NT2/D1 (cell line): ENCODE data around the gene KLK4.

ENCODE experiments used
- DNase-seq: peaks from one replicate; pipeline ENCODE4 v3.0.0-alpha.2; 2011; ENCODE audit warnings: low read depth, low spot score
- H3K27me3 ChIP-seq: 2 replicates; pipeline ENCODE4 v1.6.0; 2011; ENCODE audit warnings: mild to moderate bottlenecking; ENCODE audit not compliant: insufficient read length, insufficient read depth
- H3K36me3 ChIP-seq: 2 replicates; pipeline ENCODE4 v1.6.1; 2011; ENCODE audit warnings: mild to moderate bottlenecking, low read length, mixed read lengths; ENCODE audit not compliant: insufficient read depth, insufficient read length
- H3K4me1 ChIP-seq: 2 replicates; pipeline ENCODE4 v1.5.1; 2011; ENCODE audit not compliant: insufficient read depth, insufficient read length
- H3K4me3 ChIP-seq: 2 replicates; pipeline ENCODE4 v1.5.1; 2011; ENCODE audit warnings: low read depth; ENCODE audit not compliant: insufficient read length
- H3K9ac ChIP-seq: 2 replicates; pipeline ENCODE4 v1.6.0; 2011; ENCODE audit warnings: low read depth; ENCODE audit not compliant: insufficient read length
- H3K9me3 ChIP-seq: 2 replicates; pipeline ENCODE4 v1.5.1; 2011; ENCODE audit warnings: mild to moderate bottlenecking, low read length; ENCODE audit not compliant: insufficient read depth
- SUZ12 ChIP-seq: IDR thresholded peaks from 2 replicates; pipeline ENCODE4 v1.6.1; 2011; ENCODE audit not compliant: insufficient read length, insufficient read depth; ENCODE audit errors: extremely low read depth
- YY1 ChIP-seq: IDR thresholded peaks from 2 replicates; pipeline ENCODE4 v1.6.1; 2011; ENCODE audit not compliant: insufficient read length, insufficient read depth
- ZNF274 ChIP-seq: IDR thresholded peaks from 2 replicates; pipeline ENCODE4 v1.6.1; 2011; ENCODE audit warnings: mild to moderate bottlenecking, low read depth, low read length

Gene KLK4

DNA sequence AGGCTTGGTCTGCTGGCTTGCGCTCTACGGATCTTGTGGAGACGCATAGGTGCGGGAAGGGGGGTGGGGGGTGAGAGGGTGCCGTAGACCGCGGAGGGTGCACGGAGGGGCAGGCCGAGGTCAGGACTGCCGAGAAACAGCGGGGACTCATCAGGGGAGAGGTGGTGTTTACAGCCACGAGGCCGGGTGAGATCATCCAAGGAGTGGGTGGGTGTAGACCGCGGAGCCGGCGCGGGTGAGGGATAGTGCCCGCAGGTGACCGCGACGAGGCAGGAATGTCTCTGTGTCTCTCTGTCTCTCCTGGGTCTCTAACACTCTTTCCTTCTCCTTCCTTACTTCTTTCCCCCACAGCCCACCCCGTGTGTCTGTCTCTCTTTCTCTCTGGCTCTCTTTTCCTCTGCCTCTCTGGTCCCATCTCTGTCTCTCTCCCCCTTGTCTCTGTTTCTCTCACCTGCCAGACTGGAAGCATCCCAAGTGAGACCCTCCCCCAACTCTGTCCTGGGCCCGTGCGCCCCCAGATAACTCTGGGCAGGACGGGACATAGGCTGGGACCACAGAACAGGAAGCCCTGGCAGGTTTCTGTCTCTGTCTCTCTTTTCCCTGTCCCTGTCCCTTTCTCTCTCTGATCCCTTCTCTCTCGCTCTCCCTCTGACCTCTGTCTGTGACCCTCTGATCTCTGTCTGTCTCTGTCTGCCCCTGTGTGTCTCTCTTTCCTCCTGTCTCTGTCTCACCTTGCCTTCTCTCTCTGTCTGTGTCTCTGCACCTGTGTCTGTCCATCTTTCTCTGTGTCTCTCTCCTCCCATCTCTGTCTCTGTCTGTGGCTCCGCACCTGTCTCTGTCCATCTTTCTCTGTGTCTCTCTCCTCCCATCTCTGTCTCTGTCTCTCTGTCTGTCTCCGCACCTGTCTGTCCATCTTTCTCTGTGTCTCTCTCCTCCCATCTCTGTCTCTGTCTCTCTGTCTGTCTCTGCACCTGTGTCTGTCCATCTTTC lies 1.8 kb upstream of the KLK4 start:
- TF ChIP-seq ZNF274 (no peak), YY1 (no peak), SUZ12 (no peak)
- no peaks in the 10 kb centered on the region for H3K36me3 ChIP-seq
- DNase-seq: no peak
- peaks cover 6% of the 10 kb centered on the region for H3K4me1 ChIP-seq
- no peak overlapping the region for H3K4me3 ChIP-seq
- H3K9me3 ChIP-seq: no peaks in the 10 kb centered on the region
- peaks cover 12% of the 10 kb centered on the region for H3K27me3 ChIP-seq
- no peak overlapping the region for H3K9ac ChIP-seq

DNA sequence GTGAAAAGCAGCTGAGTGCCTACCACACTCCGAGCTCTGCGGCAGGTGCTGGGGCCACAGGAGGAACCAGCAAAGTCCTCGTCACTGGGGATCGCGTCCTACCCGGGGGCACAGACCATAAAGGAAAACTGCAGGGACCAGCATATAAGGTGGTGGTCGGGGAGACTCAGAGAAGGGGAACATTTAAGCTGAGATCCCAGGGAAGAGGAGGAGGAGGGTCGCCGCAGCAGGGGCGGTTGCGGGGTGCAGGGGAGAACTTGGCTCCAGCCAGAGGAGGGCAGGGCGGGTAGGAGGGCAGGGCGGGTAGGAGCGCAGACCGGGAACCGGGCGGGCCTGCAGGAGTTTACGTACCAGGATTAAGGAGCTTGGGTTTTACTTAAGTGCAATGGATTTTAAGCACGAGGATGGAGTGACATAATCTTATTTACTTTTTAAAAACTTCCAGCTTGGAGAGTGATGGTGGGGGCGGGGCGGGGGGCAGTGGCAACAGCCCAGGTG lies 956 bp upstream of the KLK4 start:
- peaks cover 12% of the 10 kb centered on the region for H3K27me3 ChIP-seq
- H3K9me3 ChIP-seq: no peaks in the 10 kb centered on the region
- DNase-seq: no peak
- H3K9ac ChIP-seq: no peak overlapping the region
- H3K36me3 ChIP-seq: no peaks in the 10 kb centered on the region
- peaks cover 6% of the 10 kb centered on the region for H3K4me1 ChIP-seq
- no peak for TF ChIP-seq SUZ12
- no peak for TF ChIP-seq ZNF274
- no peak for TF ChIP-seq YY1
- no peak overlapping the region for H3K4me3 ChIP-seq

DNA sequence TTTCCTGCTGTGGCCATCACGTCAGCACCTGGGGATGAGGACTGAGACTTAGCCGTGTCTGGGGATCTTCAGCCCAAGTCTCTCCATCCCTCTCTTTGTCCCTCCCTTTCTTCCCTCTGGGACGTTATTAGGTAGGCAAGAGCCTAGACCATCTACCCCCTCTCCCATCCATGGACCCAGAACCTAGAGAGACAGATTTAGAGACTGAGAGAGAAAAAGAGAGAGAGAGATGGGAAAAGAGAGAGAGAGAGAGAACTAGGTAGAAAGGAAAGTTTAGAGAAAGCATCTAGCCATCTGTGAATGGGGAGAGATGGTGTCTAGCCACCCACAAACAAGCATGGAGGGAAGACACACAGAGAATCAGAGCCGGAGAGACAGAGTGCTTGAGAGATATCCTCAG lies 473 bp downstream of the KLK4 start:
- Histone ChIP-seq H3K27me3 (peaks cover 12% of the 10 kb centered on the region), H3K4me3 (no peak overlapping the region), H3K9me3 (no peaks in the 10 kb centered on the region), H3K9ac (no peak overlapping the region), H3K36me3 (no peaks in the 10 kb centered on the region), H3K4me1 (peaks cover 6% of the 10 kb centered on the region)
- no peak for TF ChIP-seq YY1
- TF ChIP-seq SUZ12: no peak
- TF ChIP-seq ZNF274: no peak
- no peak for DNase-seq

GRCh38 chr19:50909240-50910070 lies 1.7 kb downstream of the KLK4 start:
- H3K9me3 ChIP-seq: no peaks in the 10 kb centered on the region
- peaks cover 6% of the 10 kb centered on the region for H3K4me1 ChIP-seq
- DNase-seq: peak; percentile 85
- H3K27me3 ChIP-seq: peaks cover 10% of the 10 kb centered on the region
- no peak overlapping the region for H3K9ac ChIP-seq
- H3K4me3 ChIP-seq: no peak overlapping the region
- TF ChIP-seq YY1: no peak
- no peak for TF ChIP-seq SUZ12
- TF ChIP-seq ZNF274: no peak
- H3K36me3 ChIP-seq: no peaks in the 10 kb centered on the region

DNA sequence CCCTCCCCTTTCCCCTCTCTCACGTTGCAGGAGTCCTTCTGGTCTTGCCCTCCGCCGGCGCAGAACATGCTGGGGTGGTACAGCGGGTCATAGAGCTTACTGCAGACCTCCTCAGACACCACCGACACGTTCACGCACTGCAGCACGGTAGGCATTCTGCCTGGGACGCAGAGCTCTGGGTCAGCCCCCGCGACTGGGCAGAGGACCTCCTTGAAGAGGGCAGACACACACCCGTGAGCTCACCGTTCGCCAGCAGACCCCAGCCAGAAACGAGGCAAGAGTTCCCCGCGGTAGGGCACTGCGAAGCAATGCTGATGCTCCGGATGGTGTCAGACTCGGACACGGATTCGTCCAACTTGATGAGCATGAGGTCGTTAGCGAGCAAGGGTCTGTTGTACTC lies 2.9 kb downstream of the KLK4 start:
- no peaks in the 10 kb centered on the region for H3K9me3 ChIP-seq
- TF ChIP-seq YY1: no peak
- TF ChIP-seq SUZ12: no peak
- TF ChIP-seq ZNF274: no peak
- peaks cover 6% of the 10 kb centered on the region for H3K27me3 ChIP-seq
- DNase-seq: no peak
- no peaks in the 10 kb centered on the region for H3K36me3 ChIP-seq
- H3K4me1 ChIP-seq: peaks cover 6% of the 10 kb centered on the region
- no peak overlapping the region for H3K9ac ChIP-seq
- no peak overlapping the region for H3K4me3 ChIP-seq

- H3K9me3 ChIP-seq: no peaks in the 10 kb centered on the region
- no peaks in the 10 kb centered on the region for H3K27me3 ChIP-seq
- H3K4me3 ChIP-seq: no peak overlapping the region
- H3K36me3 ChIP-seq: no peaks in the 10 kb centered on the region
- no peak for DNase-seq
- peaks cover 6% of the 10 kb centered on the region for H3K4me1 ChIP-seq
- no peak overlapping the region for H3K9ac ChIP-seq
- TF ChIP-seq ZNF274 (no peak), YY1 (no peak), SUZ12 (no peak)
Measured at GRCh38 chr19:50906217-50906616, 5.0 kb downstream of the KLK4 start.

DNA sequence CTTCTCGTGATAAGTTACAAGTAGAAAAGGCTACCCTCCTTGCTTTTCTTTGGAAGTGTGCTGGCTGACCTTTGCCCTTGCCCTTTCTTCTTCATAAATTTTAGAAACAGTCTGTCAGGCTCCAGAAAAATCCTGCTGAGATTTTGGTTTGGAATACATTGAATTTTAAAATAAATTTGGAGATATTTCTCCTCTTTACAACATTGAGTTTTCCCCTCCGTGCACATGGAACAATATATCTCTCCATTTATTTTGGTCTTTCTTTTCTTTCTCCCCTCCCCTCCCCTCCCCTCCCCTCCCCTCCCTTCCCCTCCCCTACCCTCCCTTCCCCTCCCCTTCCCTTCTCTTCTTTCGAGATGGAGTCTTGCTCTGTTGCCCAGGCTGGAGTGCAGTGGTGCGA lies 8.6 kb downstream of the KLK4 start:
- DNase-seq: no peak
- Histone ChIP-seq H3K27me3 (no peaks in the 10 kb centered on the region), H3K9me3 (no peaks in the 10 kb centered on the region), H3K4me3 (no peak overlapping the region), H3K4me1 (no peaks in the 10 kb centered on the region), H3K36me3 (no peaks in the 10 kb centered on the region), H3K9ac (no peak overlapping the region)
- TF ChIP-seq ZNF274 (no peak), YY1 (no peak), SUZ12 (no peak)
